Activated B cell treated with CpG ODN at 0.5 μM for 24 hours (primary cell): Measurements from ENCODE around the gene TTLL8. TPM values are rescaled to one million over a fixed set of nuclear protein-coding genes. Genes with fewer than 3 reads are reported as not detected.
A peak's percentile ranks its signal among the peaks of the same experiment; 100 is the strongest.

Experiments
- ATAC-seq: fragments of 200-7000 bp; cut with Tn5 transposase; one replicate; pipeline ENCODE4 v1.10.0; 2021; ENCODE audit warnings: low read depth, mild to moderate bottlenecking, moderate library complexity
- CTCF ChIA-PET: fragments of 350-600 bp; sonication (Branson Sonifier 250); formaldehyde crosslinking; loops from one replicate; lab custom pipeline; 2021; ENCODE audit warnings: antibody characterized with exemption; lab: Charles Lee
- POLR2A ChIA-PET: fragments of 350-600 bp; sonication (Branson Sonifier 250); formaldehyde crosslinking; loops from one replicate; lab custom pipeline; 2021; ENCODE audit warnings: antibody characterized with exemption; lab: Charles Lee
- DNase-seq: peaks from one replicate; pipeline ENCODE4 v3.0.0; 2022
- H3K27ac Mint-ChIP-seq: one replicate; pipeline ENCODE4 v1.8.0; 2020; ENCODE audit warnings: mixed read lengths
- H3K27me3 Mint-ChIP-seq: one replicate; pipeline ENCODE4 v1.8.0; 2021; ENCODE audit warnings: mixed read lengths
- H3K36me3 Mint-ChIP-seq: one replicate; pipeline ENCODE4 v1.8.0; 2021; ENCODE audit warnings: low read depth, mixed read lengths
- H3K4me1 Mint-ChIP-seq: one replicate; pipeline ENCODE4 v1.8.0; 2021; ENCODE audit warnings: mixed read lengths
- H3K4me3 Mint-ChIP-seq: one replicate; pipeline ENCODE4 v1.8.0; 2020; ENCODE audit warnings: mild to moderate bottlenecking, mixed read lengths
- H3K9me3 Mint-ChIP-seq: one replicate; pipeline ENCODE4 v1.8.0; 2020; ENCODE audit warnings: mixed read lengths
- intact Hi-C: fragments of 100-400 bp; cut with micrococcal nuclease; formaldehyde crosslinking; loops from one replicate; pipeline ENCODE4 v1.15.1; 2024
- total RNA-seq: library from RNA; stranded (reverse); gene quantifications from 2 replicates; pipeline ENCODE4 v1.2.3, GENCODE V29; 2022
- TF ChIP-seq, protein P1 (sequence below): fragments of 200-600 bp; IDR thresholded peaks from one replicate; pipeline ENCODE4 v1.8.0; 2022; ENCODE audit warnings: antibody characterized with exemption, mild to moderate bottlenecking

TTLL8 gene
- total RNA-seq: not detected in 2 replicates

DNA sequence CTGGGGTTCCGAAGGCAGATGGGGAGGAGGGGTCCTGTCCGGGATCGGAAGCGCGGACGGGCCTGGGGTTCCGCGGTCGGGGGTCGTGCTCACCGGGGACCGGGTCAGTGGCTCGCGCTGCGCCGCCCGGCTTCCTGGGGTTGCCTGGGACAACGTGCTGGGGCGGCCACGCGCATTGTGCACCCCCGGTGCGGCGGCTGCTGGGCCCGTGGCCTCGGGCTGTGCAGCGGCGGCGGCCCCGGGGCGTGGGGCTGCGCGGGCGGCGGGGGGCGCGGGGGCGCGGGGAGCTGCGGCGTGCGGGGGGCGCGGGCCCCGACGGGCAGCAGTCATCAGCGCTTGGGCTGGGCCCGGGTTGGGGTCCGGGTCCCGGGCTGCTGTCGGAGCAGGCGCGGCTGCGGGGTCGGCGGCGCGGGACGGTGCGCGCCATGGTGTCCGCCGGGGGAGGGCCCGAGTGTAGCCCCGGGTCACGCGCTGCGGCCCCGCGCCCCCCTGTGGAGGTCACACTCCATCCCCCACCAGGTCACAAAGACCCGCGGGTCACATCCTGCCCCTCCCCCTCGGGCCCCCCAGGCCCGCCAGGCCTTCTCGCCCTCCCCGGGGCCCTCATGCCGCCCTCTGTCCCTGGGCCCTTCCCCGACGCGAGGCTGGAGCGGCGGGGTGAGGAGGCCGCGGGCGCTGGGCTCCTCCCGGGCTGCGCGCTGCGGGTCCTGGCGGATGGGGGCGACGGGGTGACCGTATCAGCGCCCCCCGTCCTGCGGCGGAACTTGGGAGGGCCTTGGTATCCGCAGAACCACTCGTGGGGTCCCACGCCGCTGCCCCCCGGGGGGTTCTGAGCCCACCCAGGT lies at the start of gene TTLL8:
Gene TTLL8 (minus strand): TSS at position 238 of the 845 bp plus-strand sequence.
- peaks cover 43% of the 10 kb centered on the region for H3K27me3 Mint-ChIP-seq
- intact Hi-C loops: no loop called here
- TF ChIP-seq, protein P1, sequence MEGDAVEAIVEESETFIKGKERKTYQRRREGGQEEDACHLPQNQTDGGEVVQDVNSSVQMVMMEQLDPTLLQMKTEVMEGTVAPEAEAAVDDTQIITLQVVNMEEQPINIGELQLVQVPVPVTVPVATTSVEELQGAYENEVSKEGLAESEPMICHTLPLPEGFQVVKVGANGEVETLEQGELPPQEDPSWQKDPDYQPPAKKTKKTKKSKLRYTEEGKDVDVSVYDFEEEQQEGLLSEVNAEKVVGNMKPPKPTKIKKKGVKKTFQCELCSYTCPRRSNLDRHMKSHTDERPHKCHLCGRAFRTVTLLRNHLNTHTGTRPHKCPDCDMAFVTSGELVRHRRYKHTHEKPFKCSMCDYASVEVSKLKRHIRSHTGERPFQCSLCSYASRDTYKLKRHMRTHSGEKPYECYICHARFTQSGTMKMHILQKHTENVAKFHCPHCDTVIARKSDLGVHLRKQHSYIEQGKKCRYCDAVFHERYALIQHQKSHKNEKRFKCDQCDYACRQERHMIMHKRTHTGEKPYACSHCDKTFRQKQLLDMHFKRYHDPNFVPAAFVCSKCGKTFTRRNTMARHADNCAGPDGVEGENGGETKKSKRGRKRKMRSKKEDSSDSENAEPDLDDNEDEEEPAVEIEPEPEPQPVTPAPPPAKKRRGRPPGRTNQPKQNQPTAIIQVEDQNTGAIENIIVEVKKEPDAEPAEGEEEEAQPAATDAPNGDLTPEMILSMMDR: no peak

DNA sequence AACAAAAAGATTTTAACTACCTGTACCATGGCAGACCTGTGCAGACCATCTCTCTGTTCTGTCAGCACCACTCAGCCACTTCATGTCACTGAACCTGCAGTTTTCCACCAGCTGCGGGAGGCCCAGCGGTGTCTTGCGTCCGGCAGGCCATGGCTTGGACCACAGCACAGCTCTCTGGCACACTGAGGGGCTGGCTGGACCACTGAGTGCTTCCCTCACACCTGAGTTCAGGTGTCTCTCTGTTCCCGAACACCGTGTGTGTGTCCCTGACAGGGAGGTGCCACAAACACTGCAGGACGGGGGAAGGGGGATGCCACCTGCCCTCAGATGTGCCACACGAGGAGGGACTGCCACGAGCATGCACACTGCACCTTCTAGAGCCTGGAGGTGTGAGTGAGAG lies 49.4 kb upstream of the TTLL8 start:
- CTCF ChIA-PET: no interaction called here

More for the DNA sequence above, at the start of gene TTLL8:
- ChIA-PET POLR2A (no interaction called here), CTCF (no interaction called here)
- ATAC-seq (peak; percentile 21), DNase-seq (no peak)
- H3K9me3 Mint-ChIP-seq: peaks cover 6% of the 10 kb centered on the region
- H3K36me3 Mint-ChIP-seq: no peaks in the 10 kb centered on the region
- peaks cover 25% of the 10 kb centered on the region for H3K4me1 Mint-ChIP-seq
- H3K4me3 Mint-ChIP-seq: no peak within 1 kb of the TSS
- H3K27ac Mint-ChIP-seq: no peak within 1 kb of the TSS

DNA sequence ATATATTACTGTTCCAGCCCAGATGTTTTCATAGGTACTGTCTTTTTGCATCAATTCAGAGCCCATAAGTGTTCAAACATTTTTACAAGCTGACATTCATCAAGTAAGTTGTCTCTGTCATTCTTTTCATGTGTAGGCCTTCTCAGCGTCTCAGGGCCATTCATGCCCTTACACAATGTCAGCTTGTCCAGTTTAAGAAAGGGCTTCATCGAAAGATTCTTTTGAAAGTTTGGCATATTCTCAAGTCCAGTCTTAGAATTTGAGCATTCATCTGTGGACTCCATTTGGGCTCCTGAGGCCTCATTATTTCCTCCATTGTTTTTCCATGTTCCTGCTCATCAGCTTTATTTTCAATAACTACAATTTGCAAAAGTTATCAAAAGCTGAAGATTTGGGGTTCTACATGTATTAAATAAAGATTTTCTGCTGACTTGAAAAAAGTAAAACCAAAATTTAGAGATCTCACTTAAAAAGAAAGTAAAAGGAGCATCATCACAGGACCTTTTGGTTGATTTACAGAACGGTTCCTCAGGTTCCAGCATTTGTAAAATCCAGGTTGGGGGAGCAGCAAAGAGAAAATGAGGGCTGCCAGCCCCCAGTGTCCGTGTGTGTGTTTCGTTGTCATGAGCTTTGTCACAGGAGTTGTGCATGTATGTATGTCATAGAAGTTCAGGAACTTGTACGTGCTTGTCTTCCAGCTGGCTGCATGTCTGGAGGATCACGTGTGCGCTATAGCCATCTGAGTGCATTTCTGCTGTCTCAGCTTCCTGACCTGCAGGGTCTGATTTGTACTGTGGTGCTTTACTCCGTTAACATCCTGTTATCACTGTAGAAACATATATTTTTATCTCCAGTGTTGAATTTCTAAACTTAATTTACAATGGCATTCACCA lies 47.4 kb upstream of the TTLL8 start:
- Mint-ChIP-seq H3K9me3 (no peaks in the 10 kb centered on the region), H3K36me3 (no peaks in the 10 kb centered on the region), H3K4me3 (no peak overlapping the region), H3K27me3 (peaks cover 10% of the 10 kb centered on the region), H3K27ac (no peak overlapping the region), H3K4me1 (peaks cover 19% of the 10 kb centered on the region)
- TF ChIP-seq, protein P1: no peak
- CTCF ChIA-PET: no interaction called here
- DNase-seq: no peak
- intact Hi-C loops: no loop called here
- POLR2A ChIA-PET: no interaction called here
- no peak for ATAC-seq

More for the DNA sequence above, 49.4 kb upstream of the TTLL8 start:
- H3K36me3 Mint-ChIP-seq: no peaks in the 10 kb centered on the region
- H3K27me3 Mint-ChIP-seq: peaks cover 12% of the 10 kb centered on the region
- no peak for DNase-seq
- H3K4me3 Mint-ChIP-seq: no peak overlapping the region
- POLR2A ChIA-PET: no interaction called here
- TF ChIP-seq, protein P1: no peak
- peaks cover 13% of the 10 kb centered on the region for H3K4me1 Mint-ChIP-seq
- no peak for ATAC-seq
- no peaks in the 10 kb centered on the region for H3K9me3 Mint-ChIP-seq
- intact Hi-C loops: no loop called here
- H3K27ac Mint-ChIP-seq: no peak overlapping the region

DNA sequence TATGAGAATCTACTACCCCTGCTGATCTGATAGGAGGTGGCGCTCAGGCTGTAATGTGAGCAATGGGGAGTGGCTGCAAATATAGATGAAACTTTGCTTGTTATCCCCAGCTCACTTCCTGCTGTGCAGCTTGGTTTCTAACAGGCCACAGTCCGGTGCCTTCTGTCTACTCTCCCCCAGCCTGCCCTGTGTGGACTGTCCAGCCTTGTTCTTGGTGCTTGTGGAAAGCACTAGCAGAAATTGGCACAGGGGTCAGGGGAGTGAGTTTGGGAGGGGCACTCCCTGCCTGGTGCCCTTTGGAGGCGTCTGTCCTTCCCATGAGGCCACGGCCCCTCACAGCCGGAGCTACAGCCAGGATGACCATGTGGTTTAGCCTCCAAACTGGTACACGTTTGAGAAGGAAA lies 46.0 kb upstream of the TTLL8 start:
- H3K36me3 Mint-ChIP-seq: no peaks in the 10 kb centered on the region
- H3K27ac Mint-ChIP-seq: no peak overlapping the region
- ATAC-seq (no peak), DNase-seq (no peak)
- H3K4me1 Mint-ChIP-seq: peaks cover 19% of the 10 kb centered on the region
- intact Hi-C loops: no loop called here
- H3K27me3 Mint-ChIP-seq: peaks cover 7% of the 10 kb centered on the region
- no peak overlapping the region for H3K4me3 Mint-ChIP-seq
- POLR2A ChIA-PET: no interaction called here
- no peaks in the 10 kb centered on the region for H3K9me3 Mint-ChIP-seq
- CTCF ChIA-PET: no interaction called here
- TF ChIP-seq, protein P1: no peak

DNA sequence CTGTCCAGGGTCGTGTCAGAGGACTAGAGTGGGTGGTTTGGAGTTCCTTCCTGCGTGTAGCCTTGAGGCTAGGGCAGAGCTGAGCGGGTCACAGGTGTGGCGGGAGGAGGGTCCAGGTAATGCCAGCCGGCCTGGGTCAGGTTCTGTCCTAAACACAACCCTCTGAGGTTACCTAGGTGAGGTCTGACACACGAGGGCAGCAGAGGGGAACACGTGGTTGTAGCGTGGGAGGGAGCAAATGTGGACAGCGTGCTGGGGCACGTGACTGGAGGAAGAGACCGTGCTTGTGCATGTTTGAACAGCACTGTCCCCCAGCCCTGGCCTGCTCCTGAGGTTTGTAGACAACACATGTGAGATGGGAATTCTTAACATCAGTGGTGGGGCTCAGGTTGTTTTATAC lies 44.8 kb upstream of the TTLL8 start:
- no peaks in the 10 kb centered on the region for H3K36me3 Mint-ChIP-seq
- CTCF ChIA-PET: interaction anchor here (0.6 kb wide), 1 partner anchor 119 kb away, joined by 3 read pairs; no protein-coding TSS in a partner anchor
- H3K9me3 Mint-ChIP-seq: no peaks in the 10 kb centered on the region
- TF ChIP-seq, protein P1: no peak
- H3K4me3 Mint-ChIP-seq: no peak overlapping the region
- ATAC-seq: peak; percentile 42
- no peak overlapping the region for H3K27ac Mint-ChIP-seq
- DNase-seq: no peak
- peaks cover 10% of the 10 kb centered on the region for H3K27me3 Mint-ChIP-seq
- POLR2A ChIA-PET: interaction anchor here (0.6 kb wide), 1 partner anchor 1431 kb away, joined by 3 read pairs; no protein-coding TSS in a partner anchor
- intact Hi-C loops: no loop called here
- peaks cover 19% of the 10 kb centered on the region for H3K4me1 Mint-ChIP-seq
